IMR-90 (cell line): ENCODE data around the gene MLH3. TPM values are rescaled to one million over a fixed set of nuclear protein-coding genes. Genes with fewer than 3 reads are reported as not detected.
"Not testable (repeated sequence)": the region's sequence is repeated elsewhere in the genome, so short reads cannot be mapped to it uniquely, and the experiment has no call there.

Experiments used
- ATAC-seq: fragments of 200-7000 bp; cut with Tn5 transposase; 2 replicates; pipeline ENCODE4 v1.9.1; 2020; ENCODE audit warnings: low read depth, mild to moderate bottlenecking, moderate library complexity
- BruUV-seq: library from RNA; stranded (reverse); fragments of 400-500 nt; replicated peaks from 2 replicates; lab custom pipeline; 2021; lab: Mats Ljungman, UMichigan
- CTCF ChIA-PET: fragments of 300-600 bp; formaldehyde crosslinking; extraction: SDS; loops from one replicate; lab custom pipeline; 2021; ENCODE audit warnings: antibody characterized with exemption; lab: Yijun Ruan, JAX
- POLR2A ChIA-PET: fragments of 300-600 bp; sonication (Branson Sonifier 250); formaldehyde crosslinking; loops from one replicate; lab custom pipeline; 2022; ENCODE audit warnings: antibody characterized with exemption; ENCODE audit not compliant: unreplicated experiment; lab: Charles Lee
- DNase-seq: peaks from one replicate; pipeline ENCODE4 v3.0.0; 2013
- H2AFZ ChIP-seq: replicated peaks from 2 replicates; pipeline ENCODE3; 2013; ENCODE audit warnings: low read length, mild to moderate bottlenecking; ENCODE audit not compliant: poor library complexity
- H2AK5ac ChIP-seq: 2 replicates; pipeline ENCODE4 v1.6.1; 2013; ENCODE audit warnings: low read depth, low read length, inconsistent platforms
- H2AK9ac ChIP-seq: replicated peaks from 2 replicates; pipeline ENCODE3; 2013; ENCODE audit warnings: mild to moderate bottlenecking, low read depth, low read length, moderate library complexity; ENCODE audit not compliant: poor library complexity
- H2BK120ac ChIP-seq: 2 replicates; pipeline ENCODE4 v1.6.1; 2013; ENCODE audit warnings: low read depth, low read length, inconsistent platforms
- H2BK15ac ChIP-seq: 3 replicates; pipeline ENCODE4 v1.6.1; 2013; ENCODE audit warnings: low read depth, low read length, inconsistent platforms
- H2BK20ac ChIP-seq: 2 replicates; pipeline ENCODE4 v1.6.1; 2013; ENCODE audit warnings: low read depth, mild to moderate bottlenecking, inconsistent platforms, low read length, moderate library complexity
- H2BK5ac ChIP-seq: 2 replicates; pipeline ENCODE4 v1.6.1; 2013; ENCODE audit warnings: mild to moderate bottlenecking, low read depth, low read length, inconsistent platforms; ENCODE audit not compliant: poor library complexity, severe bottlenecking
- H3K14ac ChIP-seq: replicated peaks from 2 replicates; pipeline ENCODE4 v1.6.1; 2013; ENCODE audit warnings: low read depth, low read length, inconsistent platforms
- H3K18ac ChIP-seq: 2 replicates; pipeline ENCODE4 v1.6.1; 2013; ENCODE audit warnings: low read depth, low read length, control low read depth
- H3K23ac ChIP-seq: 2 replicates; pipeline ENCODE4 v1.6.1; 2013; ENCODE audit warnings: low read depth, low read length, inconsistent platforms
- H3K27ac ChIP-seq: 2 replicates; pipeline ENCODE4 v1.5.1; 2013; ENCODE audit warnings: mild to moderate bottlenecking, control low read depth, low read length; ENCODE audit not compliant: insufficient read depth
- H3K27me3 ChIP-seq: 2 replicates; pipeline ENCODE4 v1.6.1; 2013; ENCODE audit warnings: low read length; ENCODE audit not compliant: control insufficient read depth, insufficient read depth
- H3K36me3 ChIP-seq: 2 replicates; pipeline ENCODE4 v1.6.1; 2013; ENCODE audit warnings: low read length, mixed read lengths; ENCODE audit not compliant: control insufficient read depth, insufficient read depth
- H3K4ac ChIP-seq: 2 replicates; pipeline ENCODE4 v1.6.1; 2013; ENCODE audit warnings: low read depth, low read length, inconsistent platforms
- H3K4me1 ChIP-seq: 2 replicates; pipeline ENCODE4 v1.6.1; 2013; ENCODE audit warnings: low read length, mixed read lengths; ENCODE audit not compliant: control insufficient read depth, insufficient read depth
- H3K4me2 ChIP-seq: 2 replicates; pipeline ENCODE4 v1.6.1; 2013; ENCODE audit warnings: low read depth, mild to moderate bottlenecking, control low read depth, low read length, moderate library complexity
- H3K4me3 ChIP-seq: 2 replicates; pipeline ENCODE4 v1.5.1; 2013; ENCODE audit warnings: low read depth, mild to moderate bottlenecking, control low read depth, low read length, moderate library complexity; ENCODE audit not compliant: insufficient read depth
- H3K56ac ChIP-seq: 2 replicates; pipeline ENCODE4 v1.6.1; 2013; ENCODE audit warnings: low read length, inconsistent platforms; ENCODE audit not compliant: insufficient read depth; ENCODE audit errors: extremely low read depth
- H3K79me1 ChIP-seq, 2 experiments: 2 replicates each; pipeline ENCODE4 v1.6.1; 2013; ENCODE audit warnings: low read length in 2 of 2, inconsistent platforms in 1 of 2, low read depth in 1 of 2
- H3K9ac ChIP-seq: 2 replicates; pipeline ENCODE4 v1.6.1; 2013; ENCODE audit warnings: low read depth, low read length, control low read depth
- H3K9me1 ChIP-seq: 2 replicates; pipeline ENCODE4 v1.6.1; 2013; ENCODE audit warnings: low read length, inconsistent platforms; ENCODE audit not compliant: insufficient read depth
- H3K9me3 ChIP-seq: 2 replicates; pipeline ENCODE4 v1.6.1; 2013; ENCODE audit warnings: low read length; ENCODE audit not compliant: control insufficient read depth, insufficient read depth
- H4K20me1 ChIP-seq: 2 replicates; pipeline ENCODE4 v1.6.1; 2013; ENCODE audit warnings: low read length, inconsistent platforms; ENCODE audit not compliant: insufficient read depth
- H4K5ac ChIP-seq: 2 replicates; pipeline ENCODE4 v1.6.1; 2013; ENCODE audit warnings: mild to moderate bottlenecking, low read depth, low read length, control low read depth
- H4K8ac ChIP-seq, 2 experiments: 2 replicates each; pipeline ENCODE4 v1.6.1; 2013; ENCODE audit warnings: low read depth in 2 of 2, low read length in 2 of 2, control low read depth in 1 of 2, inconsistent platforms in 1 of 2
- H4K91ac ChIP-seq: 2 replicates; pipeline ENCODE4 v1.6.1; 2013; ENCODE audit warnings: low read depth, low read length, inconsistent platforms; ENCODE audit not compliant: insufficient read depth
- WGBS, 2 experiments: methylation state at CpG; one replicate each; pipeline versions ENCODE4 v1.1.5 to v1.1.7; 2013; ENCODE audit warnings: missing lambda C conversion rate in 2 of 2; ENCODE audit not compliant: insufficient read length in 1 of 2; ENCODE audit errors: extremely low coverage in 2 of 2; 5-methylcytosine and 5-hydroxymethylcytosine counted together
- dilution Hi-C: fragments of 300-500 bp; cut with HindIII; formaldehyde crosslinking; loops from one replicate; pipeline ENCODE4 v1.14.3; 2018; ENCODE audit warnings: low sequenced_read_pairs; ENCODE audit not compliant: unreplicated experiment
- in situ Hi-C: fragments of 300-500 bp; cut with MboI; formaldehyde crosslinking; loops from 3 replicates; pipeline ENCODE4 v1.14.3; 2019; ENCODE audit warnings: low sequenced_read_pairs, inconsistent platforms, mixed read lengths
- intact Hi-C: fragments of 100-400 bp; cut with micrococcal nuclease; formaldehyde crosslinking; loops from 2 replicates; pipeline ENCODE4 v1.10.0; 2022
- polyA plus RNA-seq, 3 experiments: library from polyadenylated mRNA; depleted of rRNA; stranded (reverse); fragments of >200 nt; gene quantifications; 2 replicates each; pipeline ENCODE4 v1.2.3, GENCODE V29; 2012; ENCODE audit warnings: low replicate concordance in 1 of 3
- total RNA-seq: library from RNA; depleted of rRNA; stranded (reverse); fragments of >200 nt; gene quantifications from 2 replicates; pipeline ENCODE4 v1.2.3, GENCODE V29; 2012

The MLH3 gene
- total and polyA plus RNA-seq, 2 of the 4 experiments (the other 2 are of a cell fraction), result 5.6 to 14.7 TPM

- H3K27me3 ChIP-seq, H3K4me3 ChIP-seq, H3K9me3 ChIP-seq, H2BK20ac ChIP-seq, H2AK5ac ChIP-seq, H3K9ac ChIP-seq, H3K4me2 ChIP-seq, H2BK120ac ChIP-seq, H2BK5ac ChIP-seq, H3K9me1 ChIP-seq, H4K91ac ChIP-seq, H2BK15ac ChIP-seq, H3K36me3 ChIP-seq, H4K5ac ChIP-seq, H3K14ac ChIP-seq, H3K4ac ChIP-seq, BruUV-seq, H2AK9ac ChIP-seq, POLR2A ChIA-PET, in situ Hi-C loops, H4K8ac ChIP-seq, dilution Hi-C loops, CTCF ChIA-PET, H4K20me1 ChIP-seq, H3K4me1 ChIP-seq, H3K18ac ChIP-seq, H3K23ac ChIP-seq, ATAC-seq, H3K27ac ChIP-seq, H2AFZ ChIP-seq, DNase-seq, H3K56ac ChIP-seq: not testable (repeated sequence)
- H3K79me1 ChIP-seq, result peaks cover 7 to 20% of the 10 kb centered on the region in 2 experiments
- intact Hi-C loops, result loop anchor here (5.0 kb wide), 1 partner anchor 125 kb away; no protein-coding TSS in a partner anchor
- WGBS, 2 experiments, result 100% methylated on average over 1 of the region's 4 CpGs; no CpG with 5 or more reads in 1 of the 2 experiments
Measured at GRCh38 chr14:75067765-75068164, 16.5 kb upstream of the MLH3 start.
